SK-N-SH (cell line): ENCODE measurements around the gene CPEB3. TPM values are rescaled to one million over a fixed set of nuclear protein-coding genes. Genes with fewer than 3 reads are reported as not detected.
A peak's percentile ranks its signal among the peaks of the same experiment; 100 is the strongest.
"Not testable (repeated sequence)": the region's sequence is repeated elsewhere in the genome, so short reads cannot be mapped to it uniquely, and the experiment has no call there.

ENCODE experiments used
- CTCF ChIA-PET: fragments of 300-600, 350-600 bp; formaldehyde crosslinking; extraction: SDS; loops from one replicate; lab custom pipeline; 2021; lab: Yijun Ruan, JAX
- POLR2A ChIA-PET: fragments of 350-600 bp; sonication (Branson Sonifier 250); formaldehyde crosslinking; extraction: SDS; loops from one replicate; lab custom pipeline; 2020; ENCODE audit warnings: antibody characterized with exemption, inconsistent platforms; lab: Yijun Ruan, JAX
- DNase-seq: peaks from one replicate; pipeline ENCODE4 v3.0.0; 2012
- H2AFZ ChIP-seq: fragments of 200-600 bp; sonication (generic); 2 replicates; pipeline ENCODE4 v1.8.1; 2016; ENCODE audit warnings: antibody characterized with exemption, mild to moderate bottlenecking, low read depth
- H3F3A ChIP-seq: fragments of 200-600 bp; sonication (generic); replicated peaks from 2 replicates; pipeline ENCODE3; 2016; ENCODE audit warnings: antibody characterized with exemption, mild to moderate bottlenecking; ENCODE audit not compliant: insufficient read depth
- H3K27ac ChIP-seq, 2 experiments: fragments of 200-500 bp in 1 of 2; fragments of 200-600 bp in 1 of 2; sonication (Bioruptor generic) in 1 of 2; sonication (generic), shearing (Covaris generic) in 1 of 2; 2 replicates each; pipeline versions ENCODE4 v1.5.1 to v1.6.1; 2014 to 2016; ENCODE audit warnings: low read depth in 2 of 2, inconsistent platforms in 1 of 2, low read length in 1 of 2, mild to moderate bottlenecking in 1 of 2, mixed read lengths in 1 of 2
- H3K27me3 ChIP-seq: fragments of 200-600 bp; sonication (generic), shearing (Covaris generic); 2 replicates; pipeline ENCODE4 v1.6.1; 2016; ENCODE audit warnings: mixed run types; ENCODE audit not compliant: insufficient read depth
- H3K36me3 ChIP-seq, 2 experiments: fragments of 200-500 bp in 1 of 2; fragments of 200-600 bp in 1 of 2; sonication (Bioruptor generic) in 1 of 2; sonication (generic) in 1 of 2; replicated peaks in 1 of 2; 2 replicates each; pipeline versions ENCODE3 to v1.5.1; 2014 to 2016; ENCODE audit warnings: low read length in 1 of 2, mild to moderate bottlenecking in 1 of 2; ENCODE audit not compliant: insufficient read depth in 2 of 2, control insufficient read depth in 1 of 2
- H3K4me1 ChIP-seq, 2 experiments: fragments of 200-500 bp in 1 of 2; fragments of 200-600 bp in 1 of 2; sonication (Bioruptor generic) in 1 of 2; sonication (generic), shearing (Covaris generic) in 1 of 2; 2 replicates each; pipeline versions ENCODE4 v1.5.1 to v1.6.1; 2014 to 2016; ENCODE audit warnings: low read depth in 1 of 2, low read length in 1 of 2, mixed run types in 1 of 2; ENCODE audit not compliant: insufficient read depth in 2 of 2, control insufficient read depth in 1 of 2
- H3K4me2 ChIP-seq: fragments of 200-600 bp; sonication (generic), shearing (Covaris generic); 2 replicates; pipeline ENCODE4 v1.6.1; 2017; ENCODE audit warnings: mixed run types
- H3K4me3 ChIP-seq, 2 experiments: fragments of 200-500 bp in 1 of 2; fragments of 200-600 bp in 1 of 2; sonication (Bioruptor generic) in 1 of 2; sonication (generic), shearing (Covaris generic) in 1 of 2; 2 replicates each; pipeline versions ENCODE4 v1.5.1 to v1.8.1; 2014 to 2016; ENCODE audit warnings: low read depth in 2 of 2, inconsistent platforms in 1 of 2, low read length in 1 of 2, mild to moderate bottlenecking in 1 of 2, mixed read lengths in 1 of 2, moderate library complexity in 1 of 2
- H3K79me2 ChIP-seq: fragments of 200-600 bp; sonication (generic); 2 replicates; pipeline ENCODE4 v1.8.1; 2017; ENCODE audit warnings: mild to moderate bottlenecking; ENCODE audit not compliant: insufficient read depth
- H3K9ac ChIP-seq: fragments of 200-600 bp; sonication (generic); 2 replicates; pipeline ENCODE4 v1.6.1; 2017; ENCODE audit warnings: mixed run types
- H3K9me2 ChIP-seq: fragments of 200-600 bp; sonication (generic); 2 replicates; pipeline ENCODE4 v1.6.1; 2017; ENCODE audit warnings: mixed run types
- H3K9me3 ChIP-seq: fragments of 200-600 bp; sonication (generic); 2 replicates; pipeline ENCODE4 v1.6.1; 2017; ENCODE audit warnings: mixed run types, mild to moderate bottlenecking, moderate library complexity
- H4K20me1 ChIP-seq: fragments of 200-600 bp; sonication (generic); 2 replicates; pipeline ENCODE4 v1.6.1; 2017; ENCODE audit warnings: mild to moderate bottlenecking, mixed run types; ENCODE audit not compliant: insufficient read depth
- FOSL2 ChIP-seq: IDR thresholded peaks from 2 replicates; pipeline ENCODE4 v1.4.0; 2012; ENCODE audit warnings: low read depth, mild to moderate bottlenecking, moderate library complexity, borderline replicate concordance
- FOXM1 ChIP-seq: IDR thresholded peaks from 2 replicates; pipeline ENCODE4 v1.4.0; 2012; ENCODE audit warnings: low read depth, mild to moderate bottlenecking
- JUND ChIP-seq: IDR thresholded peaks from 2 replicates; pipeline ENCODE4 v1.4.0; 2012
- NRF1 ChIP-seq: IDR thresholded peaks from 2 replicates; pipeline ENCODE4 v1.6.1; 2012; ENCODE audit warnings: low read depth, mild to moderate bottlenecking, low read length
- SIN3A ChIP-seq: IDR thresholded peaks from 2 replicates; pipeline ENCODE4 v1.6.1; 2012; ENCODE audit warnings: low read depth, mild to moderate bottlenecking, low read length, moderate library complexity, borderline replicate concordance
- TAF1 ChIP-seq: IDR thresholded peaks from 2 replicates; pipeline ENCODE4 v1.6.1; 2012; ENCODE audit warnings: low read depth, mild to moderate bottlenecking, low read length, moderate library complexity, borderline replicate concordance
- TCF12 ChIP-seq: IDR thresholded peaks from 2 replicates; pipeline ENCODE4 v1.4.0; 2012
- USF2 ChIP-seq: fragments of 150-350 bp; IDR thresholded peaks from 2 replicates; pipeline ENCODE4 v1.6.1; 2017; ENCODE audit warnings: antibody characterized with exemption, low read length, low read depth, borderline replicate concordance
- YY1 ChIP-seq: IDR thresholded peaks from 2 replicates; pipeline ENCODE4 v1.4.0; 2012; ENCODE audit warnings: low read depth, mild to moderate bottlenecking
- ZBTB33 ChIP-seq: IDR thresholded peaks from 2 replicates; pipeline ENCODE4 v1.4.0; 2012; ENCODE audit warnings: low read depth, borderline replicate concordance
- WGBS: methylation state at CpG from one replicate; pipeline ENCODE4 v1.1.6; 2017; ENCODE audit warnings: low lambda C conversion rate; 5-methylcytosine and 5-hydroxymethylcytosine counted together
- polyA plus RNA-seq, 3 experiments: library from polyadenylated mRNA; depleted of rRNA; stranded (reverse); fragments of >200 nt; gene quantifications; 2 replicates each; pipeline ENCODE4 v1.2.3, GENCODE V29; 2012
- TF ChIP-seq, protein P1 (sequence below): IDR thresholded peaks from 2 replicates; pipeline ENCODE4; 2012

Gene CPEB3
- polyA plus RNA-seq, 1 of the 3 experiments (the other 2 are of a cell fraction): 0.36 TPM

GRCh38 chr10:92027141-92027540 lies 263.7 kb downstream of the CPEB3 start:
- WGBS: 95% methylated on average over 4 of the region's 4 CpGs
- no peak overlapping the region for H3K4me2 ChIP-seq
- H3K9ac ChIP-seq: no peak overlapping the region
- H3F3A ChIP-seq: peaks cover 10% of the 10 kb centered on the region
- no peak overlapping the region for H3K4me3 ChIP-seq
- ChIA-PET POLR2A (no interaction called here), CTCF (interaction anchor here (0.6 to 1.0 kb wide), 2 partner anchors 120 to 408 kb away, joined by 3 read pairs; no protein-coding TSS in a partner anchor)
- no peaks in the 10 kb centered on the region for H3K9me3 ChIP-seq
- H3K4me1 ChIP-seq: peaks cover 0 to 4% of the 10 kb centered on the region in 2 experiments; a peak in 1 of 4 replicates
- no peak overlapping the region for H3K27ac ChIP-seq
- no peak overlapping the region for H2AFZ ChIP-seq
- no peaks in the 10 kb centered on the region for H3K9me2 ChIP-seq
- H3K79me2 ChIP-seq: no peaks in the 10 kb centered on the region
- H4K20me1 ChIP-seq: no peaks in the 10 kb centered on the region
- TF ChIP-seq NRF1 (no peak), FOXM1 (no peak), TAF1 (no peak), TCF12 (no peak), FOSL2 (no peak), ZBTB33 (no peak), YY1 (no peak)
- DNase-seq: no peak
- H3K27me3 ChIP-seq: no peaks in the 10 kb centered on the region
- H3K36me3 ChIP-seq: peaks cover 69 to 88% of the 10 kb centered on the region in 2 experiments

DNA sequence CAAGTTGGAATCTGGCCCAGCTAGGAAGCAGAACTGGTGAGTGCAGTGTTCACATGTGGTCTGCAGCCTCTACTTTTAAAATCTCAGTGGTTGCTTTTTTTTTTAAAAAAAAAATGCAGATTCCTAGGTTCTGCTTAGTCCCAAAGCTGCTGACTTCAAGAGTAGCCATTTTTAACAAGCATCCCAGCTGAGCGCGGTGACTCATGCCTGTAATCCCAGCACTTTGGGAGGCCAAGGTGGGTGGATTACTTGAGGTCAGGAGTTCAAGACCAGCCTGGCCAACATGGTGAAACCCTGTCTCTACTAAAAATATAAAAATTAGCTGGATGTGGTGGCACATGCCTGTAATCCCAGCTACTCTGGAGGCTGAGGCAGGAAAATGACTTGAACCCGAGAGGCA lies 265.5 kb downstream of the CPEB3 start:
- H3F3A ChIP-seq, H3K4me2 ChIP-seq, H3K4me1 ChIP-seq, POLR2A ChIA-PET, DNase-seq, H3K27me3 ChIP-seq, H4K20me1 ChIP-seq, H3K9me2 ChIP-seq, H3K79me2 ChIP-seq, H3K4me3 ChIP-seq, H3K9me3 ChIP-seq, H3K9ac ChIP-seq, CTCF ChIA-PET, H2AFZ ChIP-seq: not testable (repeated sequence)
- Histone ChIP-seq H3K36me3 (peaks cover 66 to 87% of the 10 kb centered on the region in 2 experiments), H3K27ac (peak overlapping the region in 1 of 2 experiments; percentile 40; a peak in 2 of 4 replicates)
- 98% methylated on average over 3 of the region's 3 CpGs for WGBS

DNA sequence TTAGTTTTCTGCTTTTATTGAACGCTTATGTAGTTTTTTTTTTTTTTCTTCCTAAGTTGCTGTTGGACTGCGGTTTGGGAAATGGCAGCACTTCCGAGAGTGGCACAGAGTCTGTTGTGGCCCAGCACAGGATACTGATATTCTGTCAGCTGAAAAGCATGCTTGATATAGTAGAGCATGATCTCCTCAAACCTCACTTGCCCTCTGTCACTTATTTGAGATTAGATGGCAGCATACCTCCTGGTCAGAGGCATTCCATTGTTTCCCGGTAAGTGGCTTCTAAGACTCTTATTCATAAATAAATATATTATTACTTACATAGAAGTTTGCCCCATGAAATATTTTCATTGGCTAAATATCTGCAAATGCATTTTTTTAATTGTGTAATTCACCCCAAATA lies 266.2 kb downstream of the CPEB3 start:
- Histone ChIP-seq H3K4me3 (no peak overlapping the region), H3K79me2 (no peaks in the 10 kb centered on the region), H3K9me2 (no peaks in the 10 kb centered on the region), H3K9me3 (no peaks in the 10 kb centered on the region), H3F3A (peaks cover 10% of the 10 kb centered on the region), H3K27ac (peak overlapping the region in 1 of 2 experiments; percentile 40; a peak in 2 of 4 replicates), H2AFZ (no peak overlapping the region), H3K36me3 (peaks cover 66 to 87% of the 10 kb centered on the region in 2 experiments), H3K4me2 (no peak overlapping the region), H3K4me1 (peaks cover 0 to 4% of the 10 kb centered on the region in 2 experiments; a peak in 1 of 4 replicates), H3K27me3 (no peaks in the 10 kb centered on the region), H3K9ac (no peak overlapping the region), H4K20me1 (no peaks in the 10 kb centered on the region)
- POLR2A ChIA-PET: no interaction called here
- TF ChIP-seq, protein P1, sequence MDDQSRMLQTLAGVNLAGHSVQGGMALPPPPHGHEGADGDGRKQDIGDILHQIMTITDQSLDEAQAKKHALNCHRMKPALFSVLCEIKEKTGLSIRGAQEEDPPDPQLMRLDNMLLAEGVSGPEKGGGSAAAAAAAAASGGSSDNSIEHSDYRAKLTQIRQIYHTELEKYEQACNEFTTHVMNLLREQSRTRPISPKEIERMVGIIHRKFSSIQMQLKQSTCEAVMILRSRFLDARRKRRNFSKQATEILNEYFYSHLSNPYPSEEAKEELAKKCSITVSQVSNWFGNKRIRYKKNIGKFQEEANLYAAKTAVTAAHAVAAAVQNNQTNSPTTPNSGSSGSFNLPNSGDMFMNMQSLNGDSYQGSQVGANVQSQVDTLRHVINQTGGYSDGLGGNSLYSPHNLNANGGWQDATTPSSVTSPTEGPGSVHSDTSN: peak; percentile 40
- no peak for TF ChIP-seq USF2
- peak; percentile 44; the same call in 1 of the 2 replicates for TF ChIP-seq SIN3A
- TF ChIP-seq JUND: 0 out of 2 replicates have a peak, but pooled peaks have one; percentile 8
- CTCF ChIA-PET: no interaction called here
- no peak for DNase-seq
- WGBS: 83% methylated on average over 4 of the region's 4 CpGs
